AG04450 (cell line): ENCODE results near the gene MIOS. TPM values are rescaled to one million over a fixed set of nuclear protein-coding genes. Genes with fewer than 3 reads are reported as not detected.

Experiments used
- CTCF ChIA-PET: fragments of 300-600, 350-600 bp; formaldehyde crosslinking; extraction: SDS; loops from one replicate; lab custom pipeline; 2022; ENCODE audit warnings: antibody characterized with exemption, inconsistent platforms; lab: Charles Lee
- POLR2A ChIA-PET: fragments of 350-600 bp; formaldehyde crosslinking; extraction: SDS; loops from one replicate; lab custom pipeline; 2021; ENCODE audit warnings: antibody characterized with exemption, inconsistent platforms; lab: Yijun Ruan, JAX
- DNase-seq: peaks from one replicate; pipeline ENCODE4 v3.0.0-alpha.2; 2011; ENCODE audit warnings: low read depth, low spot score
- H3K27ac ChIP-seq: one replicate; pipeline ENCODE4 v1.5.1; 2012; ENCODE audit warnings: low read depth, low read length, control low read depth
- H3K27me3 ChIP-seq: one replicate; pipeline ENCODE4 v1.6.0; 2012; ENCODE audit warnings: low read length; ENCODE audit not compliant: control insufficient read depth, insufficient read depth
- H3K4me3 ChIP-seq: 2 replicates; pipeline ENCODE4 v1.5.1; 2011; ENCODE audit warnings: mild to moderate bottlenecking, low read depth, low read length, control low read depth
- H3K9me3 ChIP-seq: 2 replicates; pipeline ENCODE4 v1.5.1; 2012; ENCODE audit warnings: low read length; ENCODE audit not compliant: control insufficient read depth, insufficient read depth
- CTCF ChIP-seq: IDR thresholded peaks from 2 replicates; pipeline ENCODE4 v1.5.1; 2011; ENCODE audit warnings: low read depth, low read length, control low read depth, inconsistent platforms
- polyA minus RNA-seq: library from RNA; depleted of rRNA, polyadenylated mRNA; stranded (reverse); fragments of >200 nt; gene quantifications from 2 replicates; pipeline ENCODE4 v1.2.3, GENCODE V29; 2011; rRNA and poly(A)+ RNA removed
- polyA plus RNA-seq: library from polyadenylated mRNA; depleted of rRNA; stranded (reverse); fragments of >200 nt; gene quantifications from 2 replicates; pipeline ENCODE4 v1.2.3, GENCODE V29; 2011; rRNA removed

MIOS gene
- polyA plus RNA-seq: 19.0 and 26.6 TPM in 2 replicates
- 14.9 and 30.1 TPM in 2 replicates for polyA minus RNA-seq

GRCh38 chr7:7566651-7567611 is at the start of gene MIOS:
Gene MIOS (plus strand): TSS chr7:7566884. CDS start chr7:7572476, 5,592 bp downstream.
- Histone ChIP-seq H3K27ac (no peak within 1 kb of the TSS), H3K4me3 (peak within 1 kb of the TSS; percentile 74), H3K9me3 (no peaks in the 10 kb centered on the region), H3K27me3 (no peaks in the 10 kb centered on the region)
- CTCF ChIA-PET: interaction anchor here (1.2 to 1.6 kb wide), 2 partner anchors 144 to 464 kb away, joined by 3 to 7 read pairs; no protein-coding TSS in a partner anchor
- POLR2A ChIA-PET: no interaction called here
- no peak for TF ChIP-seq CTCF
- DNase-seq: peak; percentile 26

DNA sequence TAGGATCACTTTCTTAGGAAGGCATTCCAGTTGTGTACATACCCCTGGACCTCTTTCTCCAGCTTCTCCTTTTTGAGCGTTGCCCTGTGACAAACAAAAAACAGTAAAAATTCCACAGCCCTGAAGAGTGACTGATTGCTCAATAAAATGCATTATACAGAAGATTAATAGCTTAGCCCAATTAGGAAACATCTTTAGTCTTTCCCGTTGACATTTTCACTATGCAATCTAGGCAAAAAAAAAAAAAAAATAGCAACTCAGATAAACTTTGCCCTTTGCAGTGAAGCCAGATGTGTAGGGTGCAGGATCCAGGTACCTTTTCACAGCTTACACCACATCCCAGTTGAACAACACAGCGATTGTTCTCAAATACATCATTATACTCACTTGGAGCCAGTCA is 48.9 kb upstream of the MIOS start:
- DNase-seq: no peak
- no peak for TF ChIP-seq CTCF
- POLR2A ChIA-PET: interaction anchor here (0.6 kb wide), 1 partner anchor 240 kb away, joined by 6 read pairs; no protein-coding TSS in a partner anchor
- Histone ChIP-seq H3K27me3 (no peaks in the 10 kb centered on the region), H3K27ac (no peak overlapping the region), H3K9me3 (no peaks in the 10 kb centered on the region), H3K4me3 (no peak overlapping the region)
- CTCF ChIA-PET: no interaction called here

DNA sequence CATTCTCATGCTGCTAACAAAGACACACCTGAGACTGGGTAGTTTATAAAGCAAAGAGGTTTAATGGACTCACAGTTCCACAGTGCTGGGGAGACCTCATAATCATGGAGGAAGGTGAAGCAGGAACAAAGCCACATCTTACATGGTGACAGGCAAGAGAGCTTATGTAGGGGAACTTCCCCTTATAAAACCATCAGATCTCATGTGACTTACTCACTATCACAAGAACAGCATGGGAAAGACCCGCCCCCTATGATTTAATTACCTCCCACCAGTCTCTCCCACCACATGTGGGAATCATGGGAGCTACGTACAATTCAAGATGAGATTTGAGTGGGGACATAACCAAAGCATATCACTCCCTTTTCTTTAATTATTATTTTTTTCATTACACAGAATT is 47.6 kb upstream of the MIOS start:
- no peak for TF ChIP-seq CTCF
- no peaks in the 10 kb centered on the region for H3K9me3 ChIP-seq
- H3K27me3 ChIP-seq: no peaks in the 10 kb centered on the region
- no peak for DNase-seq
- CTCF ChIA-PET: interaction anchor here (1.1 kb wide), 1 partner anchor 23 kb away, joined by 3 read pairs; no protein-coding TSS in a partner anchor
- POLR2A ChIA-PET: no interaction called here
- no peak overlapping the region for H3K4me3 ChIP-seq
- H3K27ac ChIP-seq: no peak overlapping the region

DNA sequence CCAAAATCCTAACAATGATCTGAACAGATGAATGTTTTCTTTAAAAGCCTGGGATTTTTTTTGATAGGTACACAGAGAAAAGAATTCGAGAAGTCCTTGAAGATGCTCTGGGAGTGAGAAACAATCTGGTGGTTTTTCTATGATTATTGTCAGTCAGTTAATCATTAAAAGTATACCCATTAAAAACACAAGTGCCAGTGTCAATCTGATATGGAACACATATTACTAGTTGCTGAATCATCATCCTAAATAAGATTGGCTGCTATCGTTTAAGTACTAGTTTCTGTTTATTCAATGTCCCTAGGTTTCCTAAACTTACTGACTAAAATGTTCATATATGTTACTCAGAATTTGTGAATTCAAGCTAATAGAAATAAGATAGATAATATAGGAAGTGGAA is 47.2 kb upstream of the MIOS start:
- no peaks in the 10 kb centered on the region for H3K9me3 ChIP-seq
- no peak for TF ChIP-seq CTCF
- H3K27ac ChIP-seq: no peak overlapping the region
- H3K27me3 ChIP-seq: no peaks in the 10 kb centered on the region
- ChIA-PET CTCF (interaction anchor here (1.1 to 1.5 kb wide), 2 partner anchors 22 to 95 kb away, joined by 3 to 4 read pairs; no protein-coding TSS in a partner anchor), POLR2A (no interaction called here)
- H3K4me3 ChIP-seq: no peak overlapping the region
- DNase-seq: no peak

GRCh38 chr7:7521259-7521658 is 45.4 kb upstream of the MIOS start:
- Histone ChIP-seq H3K4me3 (no peak overlapping the region), H3K27me3 (no peaks in the 10 kb centered on the region), H3K27ac (no peak overlapping the region), H3K9me3 (no peaks in the 10 kb centered on the region)
- ChIA-PET CTCF (interaction anchor here (0.5 kb wide), 1 partner anchor 418 kb away, joined by 11 read pairs; no protein-coding TSS in a partner anchor), POLR2A (no interaction called here)
- no peak for TF ChIP-seq CTCF
- no peak for DNase-seq
